SKM-1 (cell line): ENCODE results near the gene DGCR2.
"Not testable (repeated sequence)": the region's sequence is repeated elsewhere in the genome, so short reads cannot be mapped to it uniquely, and the experiment has no call there.

Experiments
- DNase-seq: peaks from one replicate; lab custom pipeline; 2025; ENCODE audit not compliant: unreplicated experiment; lab: John Stamatoyannopoulos, UW

DGCR2 gene

DNA sequence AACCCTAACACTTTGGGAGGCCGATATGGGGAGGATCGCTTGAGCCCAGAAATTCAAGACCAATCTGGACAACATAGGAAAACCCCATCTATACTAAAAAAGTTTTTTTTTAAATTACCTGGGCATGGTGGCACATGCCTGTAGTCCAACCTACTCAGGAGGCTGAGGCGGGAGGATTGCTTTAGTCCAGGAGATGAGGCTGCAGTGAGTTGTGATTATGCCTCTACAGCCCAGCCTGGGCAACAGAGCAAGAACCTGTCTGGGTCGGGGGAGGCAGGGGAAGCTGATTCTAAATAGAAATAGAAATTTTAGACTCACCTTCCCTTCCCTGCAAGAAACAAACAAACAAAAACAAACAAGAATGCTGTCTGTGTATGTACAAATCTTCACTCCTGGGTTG, 133.3 kb downstream of the DGCR2 start:
- no peak for DNase-seq

- DNase-seq, result no peak
Observed at GRCh38 chr22:18987765-18988164, 134.4 kb downstream of the DGCR2 start.

DNA sequence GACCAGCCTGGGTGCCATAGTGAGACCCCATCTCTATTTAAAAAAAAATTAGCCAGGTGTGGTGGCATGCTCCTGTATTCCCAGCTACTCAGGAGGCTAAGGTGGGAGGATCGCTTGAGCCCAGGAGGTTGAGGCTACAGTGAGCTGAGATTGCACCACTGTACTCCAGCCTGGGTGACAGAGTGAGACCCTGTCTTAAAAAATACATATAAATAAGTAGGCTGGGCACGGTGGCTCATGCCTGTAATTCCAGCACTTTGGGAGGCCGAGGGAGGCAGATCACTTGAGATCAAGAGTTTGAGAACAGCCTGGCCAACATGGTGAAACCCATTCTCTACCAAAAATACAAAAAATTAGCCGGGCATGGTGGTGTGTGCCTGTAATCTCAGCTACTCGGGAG, 135.1 kb downstream of the DGCR2 start:
- DNase-seq, result not testable (repeated sequence)
